ENCODE data around the gene ADORA1. TPM values are rescaled to one million over a fixed set of nuclear protein-coding genes. Genes with fewer than 3 reads are reported as not detected.

ADORA1 gene
- total and polyA plus RNA-seq, 4 donors = 0.33 to 1.1 (median 0.37) TPM

GRCh38 chr1:203133970-203134725, 6.6 kb downstream of the ADORA1 start:
- H3K4me3 ChIP-seq (ENCODE audit: low read depth in 1 of 3, low read length in 3 of 3) = no peak overlapping the region
- no peaks in the 10 kb centered on the region for H3K27me3 ChIP-seq (ENCODE audit: control insufficient read depth in 4 of 4, insufficient read depth in 4 of 4, low read length in 3 of 4)
- no peaks in the 10 kb centered on the region for H3K9me3 ChIP-seq (ENCODE audit: control insufficient read depth in 4 of 4, low read length in 3 of 4)
- DNase-seq (ENCODE audit: low spot score) = no peak
- H3K9ac ChIP-seq (ENCODE audit: low read depth in 1 of 2, low read length in 2 of 2) = no peak overlapping the region
- 91% methylated on average over 12 of the region's 12 CpGs for WGBS
- H3K27ac ChIP-seq (ENCODE audit: low read depth in 1 of 2, low read length in 2 of 2) = no peak overlapping the region
- H3K4me1 ChIP-seq (ENCODE audit: control insufficient read depth in 4 of 4, insufficient read depth in 4 of 4, low read length in 3 of 4) = peaks cover 0 to 2% (median 0%) of the 10 kb centered on the region in 4 donors
- no peaks in the 10 kb centered on the region for H3K36me3 ChIP-seq (ENCODE audit: control insufficient read depth in 4 of 4, insufficient read depth in 3 of 4, low read depth in 1 of 4, low read length in 3 of 4)
- TF ChIP-seq RAD21 (IDR thresholded peaks at IDR 0.05) (no peak), MAX (IDR thresholded peaks at IDR 0.05) (no peak), REST (IDR thresholded peaks at IDR 0.05) (no peak), JUND (IDR thresholded peaks at IDR 0.05) (no peak), GABPA (IDR thresholded peaks at IDR 0.05 in 1 of 2, conservative IDR thresholded peaks at IDR 0.05 in 1 of 2) (no peak), RXRA (IDR thresholded peaks at IDR 0.05) (no peak), EGR1 (IDR thresholded peaks at IDR 0.05; ENCODE audit: low read depth in 2 of 2) (no peak), CTCF (IDR thresholded peaks at IDR 0.05; ENCODE audit: low read depth, low read length, missing input control) (no peak), YY1 (IDR thresholded peaks at IDR 0.05) (no peak)

- Histone ChIP-seq H3K36me3 (ENCODE audit: control insufficient read depth in 4 of 4, insufficient read depth in 3 of 4, low read depth in 1 of 4, low read length in 3 of 4) (no peaks in the 10 kb centered on the region), H3K9me3 (ENCODE audit: control insufficient read depth in 4 of 4, low read length in 3 of 4) (no peaks in the 10 kb centered on the region), H3K9ac (ENCODE audit: low read depth in 1 of 2, low read length in 2 of 2) (no peak overlapping the region), H3K27ac (ENCODE audit: low read depth in 1 of 2, low read length in 2 of 2) (no peak overlapping the region), H3K4me3 (ENCODE audit: low read depth in 1 of 3, low read length in 3 of 3) (no peak overlapping the region), H3K27me3 (ENCODE audit: control insufficient read depth in 4 of 4, insufficient read depth in 4 of 4, low read length in 3 of 4) (no peaks in the 10 kb centered on the region), H3K4me1 (ENCODE audit: control insufficient read depth in 4 of 4, insufficient read depth in 4 of 4, low read length in 3 of 4) (no peaks in the 10 kb centered on the region)
- DNase-seq (ENCODE audit: low spot score) = no peak
- 53% methylated on average over 8 of the region's 8 CpGs for WGBS
- TF ChIP-seq NR2F2 (IDR thresholded peaks at IDR 0.05) = no peak
- TF ChIP-seq REST (IDR thresholded peaks at IDR 0.05) = no peak
- TF ChIP-seq HNF4G (IDR thresholded peaks at IDR 0.05) = no peak
- no peak for TF ChIP-seq ZBTB33 (IDR thresholded peaks at IDR 0.05)
- no peak for TF ChIP-seq FOXA2 (IDR thresholded peaks at IDR 0.05)
- no peak for TF ChIP-seq GABPA (IDR thresholded peaks at IDR 0.05 in 1 of 2, conservative IDR thresholded peaks at IDR 0.05 in 1 of 2)
- no peak for TF ChIP-seq ATF3 (IDR thresholded peaks at IDR 0.05)
- no peak for TF ChIP-seq MAX (IDR thresholded peaks at IDR 0.05)
- TF ChIP-seq HNF4A (conservative IDR thresholded peaks at IDR 0.05) = no peak
These were observed 8.2 kb downstream of the ADORA1 start for GRCh38 chr1:203135636-203136305.
